Fibroblast of upper back skin (primary cell): ENCODE data around the gene TSSK6.
A peak's percentile ranks its signal among the peaks of the same experiment; 100 is the strongest.

Source experiments
- DNase-seq: peaks from one replicate; pipeline ENCODE4 v3.0.0-alpha.2; 2013

TSSK6 gene

GRCh38 chr19:19514881-19515641 is at the start of gene TSSK6:
TSS of gene TSSK6 (minus strand) at chr19:19515548. CDS start at chr19:19515427, 121 bp downstream.
- DNase-seq: no peak

- no peak for DNase-seq
Measured at GRCh38 chr19:19563348-19563848, 48.0 kb upstream of the TSSK6 start.

- no peak for DNase-seq
Measured at GRCh38 chr19:19562665-19563347, 47.5 kb upstream of the TSSK6 start.

- no peak for DNase-seq
Measured at GRCh38 chr19:19561946-19562664, 46.8 kb upstream of the TSSK6 start.

GRCh38 chr19:19559931-19560330 is 44.6 kb upstream of the TSSK6 start:
- DNase-seq: no peak

GRCh38 chr19:19558636-19559035 is 43.3 kb upstream of the TSSK6 start:
- DNase-seq: no peak

GRCh38 chr19:19558055-19558454 is 42.7 kb upstream of the TSSK6 start:
- DNase-seq: no peak

- DNase-seq: peak; percentile 48
Measured at GRCh38 chr19:19554074-19555023, 39.0 kb upstream of the TSSK6 start.

- no peak for DNase-seq
Measured at GRCh38 chr19:19553670-19554069, 38.3 kb upstream of the TSSK6 start.

- DNase-seq: no peak
Measured at GRCh38 chr19:19552798-19553197, 37.5 kb upstream of the TSSK6 start.

GRCh38 chr19:19551853-19552192 is 36.5 kb upstream of the TSSK6 start:
- DNase-seq: peak; percentile 26

GRCh38 chr19:19550972-19551852 is 35.9 kb upstream of the TSSK6 start:
- no peak for DNase-seq

- DNase-seq: peak; percentile 94
Measured at GRCh38 chr19:19550485-19550929, 35.2 kb upstream of the TSSK6 start.

GRCh38 chr19:19549804-19550464 is 34.6 kb upstream of the TSSK6 start:
- no peak for DNase-seq

- DNase-seq: peak; percentile 27
Measured at GRCh38 chr19:19548915-19549759, 33.8 kb upstream of the TSSK6 start.

GRCh38 chr19:19547674-19548336 is 32.5 kb upstream of the TSSK6 start:
- no peak for DNase-seq

- DNase-seq: no peak
Measured at GRCh38 chr19:19546751-19547162, 31.4 kb upstream of the TSSK6 start.

GRCh38 chr19:19545707-19546106 is 30.4 kb upstream of the TSSK6 start:
- DNase-seq: no peak

- DNase-seq: no peak
Measured at GRCh38 chr19:19544954-19545591, 29.7 kb upstream of the TSSK6 start.
